Activated CD8-positive, alpha-beta memory T cell treated with anti-CD3 and anti-CD28 coated beads, Interleukin-2, amount 50 U/mL, for 48 hours (primary cell): Measurements from ENCODE around the gene CFAP20.

Experiments used
- DNase-seq: peaks from one replicate; pipeline ENCODE4 v3.0.0-alpha.2; 2020

CFAP20 gene

GRCh38 chr16:58129097-58129936 is at the start of gene CFAP20:
Gene CFAP20 (minus strand): TSS chr16:58129381. CDS start chr16:58129115, 266 bp downstream.
- DNase-seq = peak; percentile 96

DNA sequence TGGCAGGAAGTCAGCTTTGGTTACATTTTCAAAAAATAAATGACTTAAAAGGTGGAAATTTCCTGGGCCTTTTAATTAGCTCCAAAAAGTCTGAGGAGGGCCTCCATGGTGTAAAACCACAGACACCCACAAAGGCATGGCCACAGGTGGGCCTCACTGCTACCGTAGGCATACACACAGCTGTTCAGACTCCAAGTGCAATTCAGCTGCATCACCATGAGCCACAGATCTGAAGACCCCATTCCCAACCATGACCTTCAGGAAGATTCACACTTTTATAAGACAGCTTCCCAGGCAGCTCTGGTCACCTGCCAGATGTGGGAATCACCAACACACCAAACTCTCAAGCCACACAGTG is 48.2 kb upstream of the CFAP20 start:
- DNase-seq = no peak

- no peak for DNase-seq
Measured at GRCh38 chr16:58176608-58177352, 47.6 kb upstream of the CFAP20 start.

GRCh38 chr16:58170223-58170622 is 41.0 kb upstream of the CFAP20 start:
- no peak for DNase-seq

DNA sequence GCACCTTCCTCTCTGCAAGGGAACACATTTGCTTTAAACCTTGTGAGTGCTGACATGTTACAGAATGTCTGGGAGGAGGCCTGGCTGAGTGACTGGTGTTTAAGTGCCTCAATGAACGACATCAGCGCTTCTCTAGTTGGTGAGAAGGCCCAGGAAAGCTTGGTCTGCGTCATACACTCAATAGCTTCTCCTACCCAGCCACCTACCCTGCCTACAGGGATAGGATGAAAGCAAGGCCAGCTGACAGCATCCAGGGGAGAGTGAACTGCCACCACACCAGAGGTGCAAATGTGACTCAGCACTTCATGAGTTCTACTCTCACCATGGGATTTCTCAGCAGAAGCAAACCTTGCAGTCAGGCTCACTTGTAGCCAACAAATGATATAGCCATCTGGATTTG is 31.7 kb upstream of the CFAP20 start:
- no peak for DNase-seq

DNA sequence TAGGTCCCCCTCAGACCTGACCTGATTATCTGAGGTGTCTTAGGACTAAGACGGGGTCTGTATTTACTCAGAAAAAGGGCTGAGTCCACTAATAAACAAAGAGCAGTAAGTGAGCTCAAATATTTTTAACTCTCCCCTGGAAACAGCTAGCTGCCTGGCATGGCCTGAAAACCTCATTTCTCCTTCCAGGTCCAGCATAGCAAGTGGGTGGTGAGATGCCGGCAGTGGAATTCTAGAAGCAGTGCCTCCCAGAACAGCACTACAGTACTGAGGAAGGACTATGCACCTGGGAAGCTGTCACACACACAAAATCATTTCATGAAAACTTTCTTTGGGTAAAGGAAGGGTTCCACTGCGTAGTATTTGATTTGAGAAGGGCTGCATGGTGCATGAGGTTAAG is 29.5 kb upstream of the CFAP20 start:
- DNase-seq = no peak

DNA sequence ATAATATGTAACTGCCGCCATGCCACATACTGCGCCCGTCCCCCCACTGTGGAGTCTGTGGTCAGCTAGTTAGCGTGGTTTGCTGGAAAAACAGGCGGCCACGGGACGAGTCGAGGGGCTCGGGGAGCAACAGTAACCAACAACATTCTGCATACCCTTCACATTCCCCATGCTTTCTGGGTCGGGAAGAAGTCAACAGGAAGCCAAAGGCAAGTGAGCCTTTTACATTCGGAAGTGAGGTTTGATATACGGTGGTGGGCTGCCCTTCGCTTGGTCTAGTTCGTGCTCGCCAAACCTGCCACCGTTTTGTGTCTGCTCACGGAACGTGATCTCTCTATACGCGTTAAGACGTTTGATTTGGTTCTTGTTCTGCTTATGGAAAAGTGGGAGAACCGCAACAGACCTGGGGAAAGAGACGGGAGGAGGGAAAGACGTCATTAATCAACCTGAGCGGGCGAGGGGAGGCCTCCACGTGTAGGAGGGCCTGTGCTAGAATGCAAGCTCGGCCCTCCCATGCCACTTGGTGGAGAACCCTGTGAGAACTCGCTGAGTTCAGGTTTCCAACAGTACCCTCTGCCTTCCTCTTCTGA is 28.9 kb upstream of the CFAP20 start:
- DNase-seq = no peak

- DNase-seq = no peak
Measured at GRCh38 chr16:58157239-58157638, 28.1 kb upstream of the CFAP20 start.

GRCh38 chr16:58155839-58156238 is 26.7 kb upstream of the CFAP20 start:
- no peak for DNase-seq

DNA sequence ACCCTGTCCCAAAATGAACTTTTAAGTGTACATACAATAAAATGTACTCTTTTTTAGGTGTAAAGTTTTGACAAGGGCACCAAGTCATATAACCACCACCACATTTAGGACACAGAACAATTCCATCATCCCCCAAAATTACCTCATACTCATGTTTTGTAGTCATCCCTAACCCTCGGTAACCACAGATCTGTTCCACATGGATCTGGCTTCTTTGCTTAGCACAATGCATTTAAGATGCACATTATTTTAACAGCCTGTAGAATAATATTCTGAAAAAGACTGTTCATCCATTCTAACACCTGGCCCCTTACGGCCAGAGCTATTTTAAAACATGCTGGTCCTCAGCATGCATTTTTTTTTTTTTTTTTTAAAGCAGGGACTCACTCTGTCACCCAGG is 25.2 kb upstream of the CFAP20 start:
- DNase-seq = no peak

DNA sequence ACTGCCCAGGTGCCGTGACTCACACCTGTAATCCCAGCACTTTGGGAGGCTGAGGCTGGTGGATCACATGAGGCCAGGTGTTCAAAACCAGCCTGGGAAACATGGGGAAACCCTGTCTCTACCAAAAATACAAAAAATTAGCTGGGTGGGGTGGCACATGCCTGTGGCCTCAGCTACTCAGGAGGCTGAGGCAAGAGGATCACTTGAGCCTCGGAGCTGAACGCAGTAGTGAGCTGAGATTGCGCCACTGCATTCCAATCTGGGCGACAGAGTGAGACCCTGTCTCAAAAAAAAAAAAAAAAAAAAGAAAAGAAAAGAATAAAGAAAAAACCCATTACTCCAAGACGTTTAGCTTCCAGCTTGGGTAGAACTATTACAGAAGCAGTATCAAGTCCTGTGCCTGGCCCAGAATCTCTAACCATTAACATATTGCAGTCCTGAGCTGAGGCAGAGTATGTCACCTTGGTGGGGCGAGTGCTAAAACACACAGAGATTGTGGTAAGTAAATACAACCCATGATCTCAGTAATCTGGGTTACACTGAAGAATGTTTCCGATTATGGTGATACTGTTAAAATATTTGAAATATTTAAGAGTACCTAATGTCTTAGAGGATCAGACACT is 23.2 kb upstream of the CFAP20 start:
- DNase-seq = peak; percentile 10

- DNase-seq = no peak
Measured at GRCh38 chr16:58148526-58148925, 19.3 kb upstream of the CFAP20 start.

DNA sequence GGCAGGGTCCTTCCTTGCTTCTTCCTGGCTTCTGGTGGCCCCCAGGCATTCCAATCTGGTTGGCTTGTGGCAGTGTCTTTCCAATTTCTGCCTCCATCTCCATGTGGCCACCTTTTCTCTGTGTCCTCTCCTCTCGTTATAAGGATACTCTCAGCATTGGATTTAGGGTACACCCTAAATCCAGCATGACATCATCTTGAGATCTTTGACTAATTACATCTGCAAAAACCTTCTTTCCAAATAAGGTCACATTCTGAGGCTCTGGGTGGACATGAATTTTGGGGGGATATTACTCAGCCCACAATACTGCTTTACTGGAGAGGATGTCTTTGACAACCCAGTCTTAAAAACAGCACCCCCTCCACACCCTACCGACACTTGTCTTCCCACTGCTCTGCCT is 18.9 kb upstream of the CFAP20 start:
- DNase-seq = no peak

DNA sequence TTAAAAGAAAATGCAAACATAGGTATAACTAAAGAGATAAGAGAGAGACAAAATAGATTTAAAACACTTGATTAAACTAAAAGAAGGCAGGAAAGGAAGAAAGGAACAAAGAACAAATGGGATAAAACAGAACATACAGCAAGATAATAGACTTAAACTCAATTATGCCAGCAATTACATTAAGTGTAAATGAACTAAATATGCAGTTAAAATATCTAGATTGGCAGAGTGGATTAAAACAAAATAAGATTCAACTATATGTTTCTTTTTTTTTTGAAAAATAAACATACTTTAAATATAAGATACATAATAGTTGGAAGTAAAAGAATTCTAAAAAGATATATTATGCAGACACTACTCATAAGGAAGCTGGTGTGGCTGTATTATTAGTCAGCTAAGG is 9.7 kb upstream of the CFAP20 start:
- no peak for DNase-seq

DNA sequence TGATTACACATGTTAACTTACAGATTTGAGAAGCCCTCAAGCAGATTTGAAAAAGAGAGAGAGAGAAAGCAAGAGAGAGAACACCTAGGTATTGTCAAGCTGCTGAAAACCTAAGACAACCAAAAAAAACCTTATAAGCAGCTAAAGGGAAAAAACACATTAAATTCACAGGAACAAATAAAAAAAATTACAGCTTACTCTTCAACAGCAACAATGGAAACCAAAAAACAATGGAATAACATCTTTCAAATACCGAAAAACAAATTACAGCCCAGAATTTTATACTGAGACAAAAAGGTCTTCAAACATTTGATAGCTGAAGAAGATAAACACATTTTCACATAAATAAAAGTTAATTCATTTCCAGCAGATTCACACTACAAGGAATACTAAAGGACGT is 8.4 kb upstream of the CFAP20 start:
- DNase-seq = no peak

GRCh38 chr16:58128711-58129096 is 477 bp downstream of the CFAP20 start:
- DNase-seq = no peak

- DNase-seq = no peak
Measured at GRCh38 chr16:58128181-58128631, 975 bp downstream of the CFAP20 start.

- DNase-seq = no peak
Measured at GRCh38 chr16:58127634-58128033, 1.5 kb downstream of the CFAP20 start.

DNA sequence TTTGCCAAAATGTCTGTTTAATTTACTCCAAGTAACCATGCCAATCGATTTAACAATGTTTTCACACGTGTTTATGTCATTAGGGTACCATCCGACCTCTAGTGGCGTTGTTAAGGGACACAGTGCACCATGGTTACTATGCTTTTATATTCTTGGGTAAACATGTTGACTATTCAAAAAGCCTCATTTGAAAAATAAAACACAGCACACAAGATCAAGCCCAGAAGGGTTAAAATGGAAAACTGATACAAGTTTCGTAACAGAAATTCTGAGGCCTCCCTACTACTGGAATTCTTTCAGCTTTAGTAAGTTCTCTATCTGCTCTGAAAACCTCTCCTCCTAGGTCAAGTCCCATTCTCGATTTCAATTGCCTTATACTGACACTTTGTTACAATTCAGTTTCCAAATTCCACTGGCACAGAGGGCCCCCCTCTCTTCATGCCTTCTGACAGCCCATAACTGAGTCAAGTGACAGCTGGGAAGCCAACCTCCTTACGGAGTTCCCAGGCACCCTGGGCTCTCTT is 2.1 kb downstream of the CFAP20 start:
- no peak for DNase-seq

DNA sequence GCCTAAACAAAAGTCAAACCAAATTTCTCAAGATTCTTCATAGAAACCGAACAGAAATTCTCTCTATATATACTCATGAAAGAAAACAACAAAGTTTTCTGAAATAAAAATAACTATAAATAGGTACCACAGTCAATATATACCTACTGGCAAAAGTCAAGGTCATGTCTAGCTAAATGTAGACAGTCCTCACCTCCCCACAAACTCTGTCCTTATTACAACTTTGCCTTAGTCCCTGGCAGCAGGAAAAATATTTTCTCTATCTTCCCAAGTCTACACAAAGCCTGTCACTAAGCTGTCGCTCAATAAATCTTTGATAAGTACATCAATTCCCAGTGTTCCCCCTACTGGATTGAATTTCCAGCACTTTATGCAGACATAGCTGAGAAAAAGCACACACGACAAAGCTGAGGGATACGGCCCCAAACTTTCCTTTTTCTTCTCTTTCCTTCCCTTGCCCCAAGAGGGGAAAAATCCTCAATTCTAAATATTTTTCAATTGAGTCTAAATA is 2.7 kb downstream of the CFAP20 start:
- no peak for DNase-seq

- DNase-seq = no peak
Measured at GRCh38 chr16:58125781-58126335, 3.3 kb downstream of the CFAP20 start.

GRCh38 chr16:58125041-58125440 is 4.1 kb downstream of the CFAP20 start:
- DNase-seq = no peak

GRCh38 chr16:58124601-58124915 is 4.6 kb downstream of the CFAP20 start:
- DNase-seq = no peak
